ENCODE results near the gene DCLRE1A.

- TF ChIP-seq CTCF (IDR thresholded peaks at IDR 0.05) (no peak), ZFX (IDR thresholded peaks at IDR 0.05; ENCODE audit: borderline replicate concordance) (no peak)
These were observed 36.0 kb upstream of the DCLRE1A start for GRCh38 chr10:113889911-113890310.
